GM12873 (cell line): ENCODE data around the gene TXNL4A.

ENCODE experiments used
- CTCF ChIP-seq: IDR thresholded peaks from 2 replicates; pipeline ENCODE4 v1.5.1; 2012; ENCODE audit warnings: low read depth, mild to moderate bottlenecking, moderate library complexity, low read length, control low read depth; ENCODE audit not compliant: insufficient read depth; ENCODE audit errors: missing control alignments

TXNL4A gene

GRCh38 chr18:79926715-79927606, 61.4 kb downstream of the TXNL4A start:
- TF ChIP-seq CTCF, result no peak

GRCh38 chr18:79926306-79926705, 62.1 kb downstream of the TXNL4A start:
- no peak for TF ChIP-seq CTCF

- TF ChIP-seq CTCF, result no peak
These were observed 63.3 kb downstream of the TXNL4A start for GRCh38 chr18:79924814-79925731.

GRCh38 chr18:79923896-79924585, 64.3 kb downstream of the TXNL4A start:
- TF ChIP-seq CTCF, result no peak

- TF ChIP-seq CTCF, result no peak
These were observed 65.4 kb downstream of the TXNL4A start for GRCh38 chr18:79922971-79923411.

- no peak for TF ChIP-seq CTCF
These were observed 66.1 kb downstream of the TXNL4A start for GRCh38 chr18:79921984-79922965.
